Lung microvascular endothelial cell (primary cell): ENCODE results near the gene GALR3. TPM values are rescaled to one million over a fixed set of nuclear protein-coding genes. Genes with fewer than 3 reads are reported as not detected.
"Not testable (repeated sequence)": the region's sequence is repeated elsewhere in the genome, so short reads cannot be mapped to it uniquely, and the experiment has no call there.

Experiments used
- DNase-seq, 2 donors: peaks; one replicate each; pipeline versions ENCODE4 v3.0.0 to v3.0.0-alpha.2; 2010; ENCODE audit warnings: low read depth in 2 of 2
- total RNA-seq: library from RNA; depleted of rRNA; stranded (reverse); fragments of >200 nt; gene quantifications from 2 replicates; pipeline ENCODE4 v1.2.1, GENCODE V29; 2014

GALR3 gene, protein sequence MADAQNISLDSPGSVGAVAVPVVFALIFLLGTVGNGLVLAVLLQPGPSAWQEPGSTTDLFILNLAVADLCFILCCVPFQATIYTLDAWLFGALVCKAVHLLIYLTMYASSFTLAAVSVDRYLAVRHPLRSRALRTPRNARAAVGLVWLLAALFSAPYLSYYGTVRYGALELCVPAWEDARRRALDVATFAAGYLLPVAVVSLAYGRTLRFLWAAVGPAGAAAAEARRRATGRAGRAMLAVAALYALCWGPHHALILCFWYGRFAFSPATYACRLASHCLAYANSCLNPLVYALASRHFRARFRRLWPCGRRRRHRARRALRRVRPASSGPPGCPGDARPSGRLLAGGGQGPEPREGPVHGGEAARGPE
- total RNA-seq: not detected in 2 replicates

DNA sequence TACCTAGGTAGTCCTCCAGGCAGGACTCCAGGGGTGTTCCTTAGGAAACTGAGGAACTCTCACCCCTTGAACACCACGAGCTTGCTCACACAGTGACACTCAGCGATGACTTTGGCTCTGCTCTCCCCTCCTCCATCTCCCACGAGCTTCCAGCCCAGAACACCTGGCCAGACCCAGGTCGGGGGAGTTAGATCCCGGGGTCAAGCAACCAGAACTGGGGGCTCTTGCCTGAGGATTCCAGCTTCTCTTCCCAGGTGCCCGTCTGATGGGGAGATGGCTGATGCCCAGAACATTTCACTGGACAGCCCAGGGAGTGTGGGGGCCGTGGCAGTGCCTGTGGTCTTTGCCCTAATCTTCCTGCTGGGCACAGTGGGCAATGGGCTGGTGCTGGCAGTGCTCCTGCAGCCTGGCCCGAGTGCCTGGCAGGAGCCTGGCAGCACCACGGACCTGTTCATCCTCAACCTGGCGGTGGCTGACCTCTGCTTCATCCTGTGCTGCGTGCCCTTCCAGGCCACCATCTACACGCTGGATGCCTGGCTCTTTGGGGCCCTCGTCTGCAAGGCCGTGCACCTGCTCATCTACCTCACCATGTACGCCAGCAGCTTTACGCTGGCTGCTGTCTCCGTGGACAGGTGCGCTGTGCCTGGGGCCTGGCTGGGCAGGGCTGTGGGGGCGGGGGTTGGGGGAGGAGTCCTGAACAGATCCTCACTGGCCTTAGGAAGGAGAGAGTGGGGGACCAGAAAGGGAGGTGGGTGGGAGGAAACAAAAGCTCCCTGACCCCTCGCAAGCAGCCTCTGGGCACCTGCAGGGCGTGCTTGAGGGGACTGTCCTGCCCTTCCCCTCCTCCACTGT, at the start of gene GALR3:
TSS of gene GALR3 (plus strand) at position 249 of the 852 bp plus-strand sequence. CDS start at position 274, 25 bp downstream.
- DNase-seq: no peak

DNA sequence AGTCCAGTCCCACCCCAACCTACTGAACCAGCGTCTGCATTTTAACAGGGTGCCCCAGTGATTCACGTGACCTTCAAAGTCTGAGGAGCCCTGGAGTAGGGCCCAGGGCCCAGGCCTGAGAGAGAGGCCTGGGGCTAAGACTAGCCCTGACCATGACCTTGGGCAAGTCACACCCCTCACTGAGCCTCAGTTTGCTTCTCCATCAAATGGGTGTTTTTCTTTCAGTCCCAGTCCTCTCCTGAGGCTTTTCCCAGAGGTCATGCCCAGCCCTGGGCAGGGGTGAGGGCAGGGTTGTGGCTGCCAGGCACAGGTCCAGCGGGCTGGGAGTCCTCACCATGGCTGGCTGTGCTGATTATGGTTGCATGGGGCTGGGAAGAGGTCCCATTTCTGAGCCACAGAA, 48.5 kb upstream of the GALR3 start:
- DNase-seq: no peak

DNA sequence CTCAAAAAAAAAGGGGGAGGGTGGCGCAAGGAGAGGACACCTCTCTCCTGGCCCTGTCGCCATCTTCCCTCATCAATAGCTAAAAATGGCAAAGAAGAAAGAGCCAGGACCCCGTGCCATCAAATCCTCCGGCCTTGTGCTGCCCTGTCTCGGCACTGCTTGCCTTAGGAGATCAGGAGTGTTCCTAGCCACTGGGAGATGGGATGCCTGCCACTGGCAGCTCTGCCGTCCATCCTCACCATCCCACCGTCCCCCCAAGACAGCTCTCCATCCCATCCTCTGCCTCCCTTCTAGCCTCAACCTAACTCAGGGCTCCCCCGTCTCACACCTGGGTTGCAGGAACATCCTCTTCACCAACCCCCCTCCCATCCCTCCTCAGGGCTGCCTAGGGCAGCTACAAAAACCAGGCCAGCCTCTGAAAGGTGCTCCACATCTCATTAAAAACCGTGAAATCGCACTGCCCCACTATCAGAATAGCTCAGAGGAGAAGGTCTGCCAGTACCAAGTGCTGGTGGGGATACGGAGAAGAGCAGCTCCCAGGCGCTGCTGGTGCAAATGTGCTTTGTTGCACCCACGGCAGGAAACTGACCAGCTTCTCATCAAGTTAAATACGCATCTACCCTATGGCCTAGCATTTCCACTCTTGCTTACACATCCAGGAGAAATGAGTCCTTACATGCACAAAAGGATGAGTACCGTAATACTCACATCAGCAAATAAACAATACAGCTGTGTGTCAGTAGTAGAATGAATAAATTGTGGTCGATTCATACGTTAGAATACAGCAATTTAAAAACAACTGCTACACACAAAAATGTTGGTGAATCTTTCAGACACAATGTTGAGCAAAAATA, 47.2 kb upstream of the GALR3 start:
- peak in 1 of 2 donors; percentile 62 for DNase-seq

DNA sequence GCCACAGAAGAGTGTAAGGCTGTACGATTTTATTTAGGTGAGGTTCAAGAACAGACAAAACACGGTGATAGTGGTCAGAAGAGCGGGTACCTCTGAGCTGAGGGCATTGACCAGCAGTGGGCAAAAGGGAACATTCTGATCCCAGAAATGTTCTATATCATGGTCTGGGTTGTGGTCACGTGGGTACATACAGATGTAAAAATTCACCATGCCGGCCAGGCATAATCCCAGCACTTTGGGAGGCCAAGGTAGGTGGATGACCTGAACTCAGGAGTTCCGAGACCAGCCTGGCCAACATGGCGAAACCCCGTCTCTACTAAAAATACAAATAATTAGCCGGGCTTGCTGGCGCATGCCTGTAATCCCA, 46.6 kb upstream of the GALR3 start:
- DNase-seq: no peak

DNA sequence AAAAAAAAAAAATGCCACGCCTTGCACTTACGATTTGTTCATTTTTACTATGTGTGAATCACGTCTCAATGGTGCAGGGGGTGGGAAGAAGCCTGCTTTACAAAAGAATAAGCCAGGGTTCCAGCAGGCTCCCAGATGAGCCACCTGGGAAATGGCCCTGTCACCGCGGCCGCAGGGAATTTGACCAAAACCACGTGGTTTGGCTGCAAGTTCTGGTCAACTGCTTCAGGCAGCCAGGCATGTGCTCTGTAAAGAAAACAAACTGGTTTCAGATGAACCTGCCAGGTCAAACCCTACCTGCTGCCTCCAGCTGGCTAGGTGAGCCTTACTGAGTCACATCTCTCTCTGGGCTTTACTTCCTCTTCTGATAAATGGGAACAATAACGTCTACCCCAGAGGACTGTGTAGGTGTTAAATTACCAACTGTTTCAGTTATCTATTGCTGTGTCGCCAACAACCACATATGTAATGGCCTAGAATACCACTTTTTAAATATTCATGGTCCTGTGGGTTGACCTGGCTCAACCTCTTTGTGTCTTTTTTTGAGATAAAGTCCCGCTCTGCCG, 46.0 kb upstream of the GALR3 start:
- peak in 1 of 2 donors; percentile 42 for DNase-seq

DNA sequence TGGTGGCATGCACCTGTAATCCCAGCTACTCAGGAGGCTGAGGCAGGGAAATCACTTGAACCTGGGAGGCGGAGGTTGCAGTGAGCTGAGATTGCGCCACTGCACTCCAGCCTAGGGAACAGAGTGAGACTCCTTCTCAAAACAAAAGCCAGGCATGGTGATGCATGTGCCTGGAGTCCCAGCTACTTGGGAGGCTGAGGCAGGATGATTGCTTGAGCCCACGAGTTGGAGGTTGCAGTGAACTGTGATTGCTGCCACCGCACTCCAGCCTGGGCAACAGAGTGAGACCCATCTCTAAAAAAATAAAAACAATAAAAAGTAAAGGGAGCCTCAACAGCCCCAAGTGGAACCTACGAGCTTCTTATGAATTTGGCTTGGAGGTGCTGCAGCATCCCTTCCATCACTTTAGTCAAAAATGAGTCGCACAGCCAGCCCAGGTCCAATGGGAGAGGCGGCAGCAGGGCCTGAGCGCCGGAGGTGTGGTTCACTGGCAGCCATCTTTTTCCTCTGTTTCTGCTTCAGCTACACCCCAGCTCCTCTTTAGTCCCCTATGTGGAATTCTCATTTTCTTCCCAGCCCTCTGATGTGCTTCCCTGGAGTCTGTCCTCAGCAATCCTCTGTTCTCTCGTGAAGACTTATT, 44.7 kb upstream of the GALR3 start:
- DNase-seq: no peak

DNA sequence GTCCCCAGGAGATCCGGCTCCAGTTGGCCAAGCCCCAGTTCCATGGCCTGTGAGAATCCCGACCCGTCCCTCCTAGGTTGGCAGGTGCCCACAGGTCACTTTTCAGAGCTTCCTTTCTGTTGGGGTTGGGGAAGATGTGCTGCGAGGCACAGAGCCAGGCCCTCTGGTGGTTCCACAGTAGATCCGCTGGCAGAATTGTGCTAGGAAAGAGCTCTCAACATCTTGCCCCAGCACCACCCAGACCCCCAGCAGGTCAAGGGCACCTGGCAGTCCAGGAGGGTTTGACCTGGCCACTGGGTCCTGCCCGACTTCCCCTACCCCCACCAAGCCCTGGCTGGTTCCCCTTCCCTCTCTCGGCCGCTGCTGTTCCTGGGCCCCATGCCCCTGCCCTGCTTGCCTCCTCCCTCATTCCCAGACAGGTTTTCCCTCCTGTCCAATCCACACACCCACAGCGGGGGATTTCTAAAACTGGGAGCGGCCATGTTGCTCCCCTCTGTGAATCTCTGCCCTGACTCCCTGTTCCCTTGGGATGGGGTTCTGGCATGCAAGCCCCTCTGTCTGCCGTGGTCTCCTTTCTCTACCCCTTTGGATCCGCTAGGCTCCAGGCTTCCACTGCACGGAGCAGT, 41.6 kb upstream of the GALR3 start:
- DNase-seq: peak in 1 of 2 donors; percentile 76

DNA sequence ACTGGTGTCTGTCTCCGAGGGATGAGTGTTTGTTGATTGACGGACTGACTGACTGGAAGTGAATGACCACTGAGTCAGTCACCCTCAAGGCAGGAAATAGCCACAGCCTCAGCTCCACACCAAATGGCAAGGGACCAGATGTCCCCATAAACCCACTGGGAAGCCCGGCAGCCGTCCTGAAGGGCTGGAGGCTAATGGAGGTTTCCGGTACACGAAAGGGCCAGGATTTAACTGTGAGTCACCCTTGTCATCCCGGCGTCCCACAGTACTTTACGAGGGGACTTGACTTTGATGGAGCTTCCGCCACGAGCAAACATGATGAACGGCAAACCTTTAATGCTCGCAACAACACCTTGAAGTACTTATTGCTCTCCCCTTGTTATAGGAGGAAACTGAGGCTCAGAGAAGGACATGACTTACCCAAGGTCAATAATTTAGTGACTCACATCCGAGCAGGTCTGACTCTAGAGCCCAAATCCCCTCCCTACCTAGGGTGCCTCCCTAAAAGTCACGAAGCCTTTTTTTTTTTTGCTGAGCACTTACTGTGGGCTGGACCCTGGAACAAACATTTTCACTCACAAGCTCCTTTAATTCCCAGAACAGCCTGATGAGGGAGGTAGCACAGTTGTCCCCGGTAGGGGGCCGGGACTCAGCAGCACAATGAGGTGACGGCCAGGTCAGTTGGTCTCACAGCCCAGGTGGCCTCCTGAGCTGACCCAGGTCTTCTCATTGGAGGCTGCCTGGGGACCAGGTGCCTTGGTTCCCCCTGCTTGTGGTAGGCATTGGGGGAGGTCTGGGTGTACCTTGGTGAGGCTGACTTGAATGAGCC, 40.6 kb upstream of the GALR3 start:
- DNase-seq: peak; percentile 34 to 77

DNA sequence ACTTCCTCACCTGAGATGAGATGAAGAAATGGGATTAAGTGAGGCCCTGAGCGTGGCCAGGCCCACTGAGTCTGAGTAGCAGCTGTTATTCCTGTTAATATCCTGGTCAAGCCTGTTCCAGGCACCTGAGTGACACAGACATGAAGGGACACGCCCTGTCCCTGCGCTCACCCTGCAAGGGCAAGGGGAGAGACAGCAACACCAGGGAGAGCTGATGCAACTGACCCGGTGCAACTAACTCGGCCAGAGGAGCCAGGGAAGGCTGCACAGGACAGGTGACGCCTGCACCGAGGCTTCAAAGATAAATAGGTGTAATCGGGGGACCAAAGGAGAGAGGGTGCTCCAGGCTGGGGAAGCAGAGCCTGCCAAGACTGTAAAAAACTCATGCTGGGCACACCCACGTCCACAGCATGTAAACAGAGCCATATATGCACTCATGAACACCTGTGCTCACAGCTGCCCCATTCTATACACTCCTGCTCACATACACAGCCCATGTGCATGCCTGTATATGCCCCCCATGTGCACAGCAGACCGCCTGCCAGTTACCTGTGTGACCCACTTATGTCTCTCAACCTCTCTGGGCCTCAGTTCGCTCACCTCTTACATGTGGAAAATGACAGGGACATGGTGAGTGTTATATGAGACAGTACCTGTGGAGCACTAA, 38.2 kb upstream of the GALR3 start:
- DNase-seq: no peak

DNA sequence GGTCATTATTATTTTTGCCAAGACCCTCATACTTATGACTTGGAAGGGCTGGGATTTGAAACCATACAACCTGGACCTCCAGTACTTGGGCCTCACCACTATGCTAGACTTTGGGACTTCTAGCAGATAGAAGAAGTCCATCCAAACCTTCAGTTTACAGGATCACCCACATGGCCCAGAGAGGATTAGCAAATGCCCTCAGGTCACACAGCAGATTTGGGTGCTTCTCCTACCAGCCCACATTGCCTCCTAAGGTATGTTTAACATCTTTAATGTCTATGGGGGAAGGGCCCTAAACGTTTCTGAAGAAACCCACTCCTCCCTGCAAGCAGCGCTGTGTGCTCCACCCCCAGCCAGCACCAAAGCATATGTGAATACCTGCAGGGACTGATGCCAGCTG, 32.9 kb upstream of the GALR3 start:
- DNase-seq: no peak

DNA sequence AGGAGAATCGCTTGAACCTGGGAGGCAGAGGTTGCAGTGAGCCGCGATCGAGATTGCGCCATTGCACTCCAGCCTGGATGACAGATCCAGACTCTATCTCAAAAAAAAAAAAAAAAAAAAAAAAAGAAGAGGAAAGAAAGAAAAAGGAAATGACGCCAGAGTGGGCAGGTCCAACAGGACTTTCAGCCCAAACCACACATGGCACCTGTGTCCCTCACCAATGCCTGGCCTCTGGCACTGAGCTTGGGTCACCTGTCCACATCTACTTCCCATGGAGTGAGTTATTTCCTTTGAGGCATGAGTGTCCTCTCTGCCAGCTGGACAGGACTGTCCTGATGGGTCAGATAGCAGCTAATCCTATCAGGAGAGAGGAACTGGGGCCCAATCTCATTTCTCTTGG, 30.7 kb upstream of the GALR3 start:
- DNase-seq: peak in 1 of 2 donors; percentile 42

DNA sequence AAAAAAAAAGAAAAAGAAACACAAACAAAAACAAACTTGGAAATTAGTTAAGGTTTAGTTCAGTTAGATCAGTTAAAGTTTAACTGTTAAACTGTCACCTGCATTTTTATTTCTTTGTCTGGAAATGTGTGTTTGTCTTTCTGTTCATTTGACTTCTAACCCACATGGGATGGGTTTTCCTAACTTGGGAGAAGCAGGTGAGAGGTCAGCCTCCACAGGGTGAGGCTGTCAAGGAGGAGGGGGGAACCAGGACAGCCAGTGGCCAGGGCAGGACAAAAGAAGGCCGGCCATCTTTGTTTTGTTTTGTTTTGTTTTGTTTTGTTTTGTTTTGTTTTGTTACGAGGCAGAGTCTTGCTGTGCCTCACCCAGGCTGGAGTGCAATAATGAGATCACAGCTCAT, 28.8 kb upstream of the GALR3 start:
- DNase-seq: no peak

DNA sequence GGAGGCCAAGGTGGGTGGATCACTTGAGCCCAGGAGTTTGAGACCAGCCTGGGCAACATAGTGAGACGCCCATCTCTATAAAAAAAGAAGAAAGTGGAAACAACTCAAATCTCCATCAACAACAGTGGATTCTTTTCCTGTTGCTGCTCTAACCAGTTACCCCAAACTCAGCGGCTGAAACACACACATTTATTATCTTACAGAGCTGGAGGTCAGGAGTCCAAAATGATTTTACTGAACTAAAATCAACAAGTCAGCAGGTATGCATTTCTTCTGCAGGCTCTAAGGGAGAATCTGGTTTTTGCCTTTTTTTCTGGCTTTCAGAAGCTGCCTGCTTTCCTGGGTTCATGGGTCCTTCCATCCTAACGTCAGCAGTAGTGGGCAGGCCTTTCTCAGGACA, 27.1 kb upstream of the GALR3 start:
- DNase-seq: no peak

DNA sequence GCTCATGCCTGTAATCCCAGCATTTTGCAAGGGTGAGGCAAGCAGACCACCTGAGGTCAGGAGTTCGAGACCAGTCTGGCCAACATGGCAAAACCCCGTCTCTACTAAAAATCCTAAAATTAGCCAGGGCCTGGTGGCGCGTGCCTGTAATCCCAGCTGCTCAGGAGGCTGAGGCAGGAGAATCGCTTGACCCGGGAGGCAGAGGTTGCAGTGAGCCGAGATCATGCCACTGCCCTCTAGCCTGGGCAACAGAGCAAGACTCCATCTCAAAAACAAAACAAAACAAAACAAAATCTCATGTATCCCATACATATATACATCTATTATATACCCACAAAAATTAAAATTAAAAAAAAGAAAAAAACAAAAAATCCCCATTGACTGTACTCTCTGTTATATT, 25.9 kb upstream of the GALR3 start:
- not testable (repeated sequence) for DNase-seq

DNA sequence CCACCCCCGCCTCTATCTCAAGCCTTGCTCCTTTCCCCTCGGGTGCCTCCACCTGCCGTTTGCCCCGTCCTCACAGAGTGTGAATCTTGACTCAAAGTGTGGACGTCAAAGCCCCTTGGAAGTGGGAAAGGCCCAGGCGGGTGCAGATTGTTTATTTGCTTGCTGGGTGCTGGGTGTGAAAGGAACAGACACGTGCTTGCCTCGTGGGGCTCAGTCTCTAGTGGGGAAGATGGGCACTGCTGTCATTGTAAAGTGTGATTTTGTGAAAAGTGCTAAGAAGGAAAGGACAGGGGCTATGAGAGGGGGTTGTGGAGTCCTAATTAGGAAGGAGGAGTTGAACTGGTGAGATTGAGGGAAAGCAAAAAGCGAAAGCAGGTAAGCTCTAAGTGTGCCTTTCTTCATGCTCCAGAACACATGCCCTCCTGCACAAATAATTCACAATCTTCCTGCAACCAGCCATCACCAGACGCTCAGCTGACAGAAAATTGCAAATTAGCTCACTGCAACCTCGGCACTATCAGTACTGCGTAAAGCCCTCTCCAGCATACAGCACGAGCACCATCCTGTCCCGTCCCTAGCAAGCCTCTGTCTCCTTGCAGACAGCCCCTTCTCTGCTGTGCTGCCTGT, 25.2 kb upstream of the GALR3 start:
- DNase-seq: no peak

DNA sequence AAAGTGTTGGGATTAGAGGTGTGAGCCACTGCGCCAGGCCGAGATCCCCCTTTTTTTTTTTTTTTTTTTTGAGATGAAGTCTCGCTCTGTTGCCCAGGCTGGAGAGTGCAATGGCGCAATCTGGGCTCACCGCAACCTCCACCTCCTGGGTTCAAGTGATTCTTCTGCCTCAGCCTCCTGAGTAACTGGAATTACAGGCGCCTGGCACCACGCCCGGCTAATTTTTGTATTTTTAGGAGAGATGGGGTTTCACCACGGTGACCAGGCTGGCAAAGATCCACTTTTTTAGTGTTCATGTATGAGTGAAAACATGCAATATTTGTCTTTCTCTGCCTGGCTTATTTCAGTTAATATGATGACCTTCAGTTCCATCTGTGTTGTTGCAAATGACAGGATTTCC, 23.2 kb upstream of the GALR3 start:
- not testable (repeated sequence) for DNase-seq

DNA sequence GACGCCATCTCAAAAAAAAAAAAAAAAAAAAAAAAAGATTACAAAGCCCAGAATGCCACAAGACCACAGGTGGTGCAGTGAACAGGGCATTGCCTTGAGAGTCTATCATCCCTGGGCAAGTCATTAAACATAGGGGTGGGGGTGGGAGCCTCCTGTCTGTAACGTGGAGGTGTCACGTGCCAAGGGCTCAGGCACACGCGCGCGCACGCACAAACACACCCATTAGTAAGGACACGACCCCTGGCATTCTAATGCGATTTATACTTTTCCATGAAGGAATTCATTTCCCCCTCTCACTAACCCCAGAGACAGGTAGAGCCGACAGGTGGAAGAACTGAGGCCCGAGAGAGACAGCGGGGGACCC, 21.3 kb upstream of the GALR3 start:
- DNase-seq: peak in 1 of 2 donors; percentile 31

DNA sequence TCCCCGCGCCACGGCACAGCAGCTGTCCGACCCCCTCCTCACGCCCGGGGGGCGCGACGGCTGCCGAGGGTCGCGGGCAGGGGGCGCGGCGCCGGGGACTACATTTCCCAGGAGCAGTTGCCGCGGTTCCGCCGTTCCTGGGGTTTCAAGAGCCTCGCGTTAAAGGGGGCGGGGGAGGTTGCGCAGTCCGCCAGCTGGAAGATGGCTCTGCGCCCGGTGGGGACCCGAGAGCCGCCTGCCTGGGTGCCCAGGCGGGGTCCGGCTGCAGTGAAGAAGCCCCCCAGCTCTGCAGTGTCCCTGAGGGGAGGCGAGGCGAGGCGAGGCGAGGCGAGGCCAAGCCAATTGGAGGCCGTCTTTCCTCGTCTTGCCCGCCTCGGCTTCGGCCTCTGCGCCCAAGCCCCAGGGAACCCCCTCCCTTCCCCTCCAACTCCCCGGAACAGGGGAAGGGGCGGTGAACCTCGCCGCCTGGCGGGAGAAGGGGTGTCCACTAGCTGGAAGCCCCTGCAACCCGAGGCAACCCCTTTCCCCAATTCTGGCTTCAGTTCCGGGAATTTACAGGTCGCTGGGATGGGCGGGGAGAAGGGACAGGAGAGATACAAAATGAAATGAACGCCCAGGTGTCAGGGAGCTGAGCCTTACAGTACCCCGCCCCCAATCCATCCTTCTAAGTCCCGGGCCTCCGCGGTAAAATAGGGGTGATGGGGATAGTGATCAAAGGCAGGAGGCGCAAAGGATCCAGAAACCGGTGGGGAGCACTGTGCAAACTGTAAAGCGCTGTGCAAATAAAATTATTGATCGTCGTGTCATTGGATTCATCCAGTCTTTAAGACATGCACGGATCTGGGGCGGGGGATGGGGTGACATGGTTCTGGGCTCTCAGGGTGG, 20.6 kb upstream of the GALR3 start:
- peak; percentile 55 to 69 for DNase-seq
